Thoracic aorta endothelial cell (primary cell): ENCODE data around the gene KHSRP. TPM values are rescaled to one million over a fixed set of nuclear protein-coding genes. Genes with fewer than 3 reads are reported as not detected.

Source experiments
- small RNA-seq: library from RNA; depleted of rRNA; stranded (forward); fragments of <200 nt; gene quantifications from one replicate; pipeline ENCODE3, GENCODE V24; 2012
- total RNA-seq: library from RNA; depleted of rRNA; stranded (reverse); fragments of >200 nt; gene quantifications from 2 replicates; pipeline ENCODE4 v1.2.3, GENCODE V29; 2012

KHSRP gene, protein sequence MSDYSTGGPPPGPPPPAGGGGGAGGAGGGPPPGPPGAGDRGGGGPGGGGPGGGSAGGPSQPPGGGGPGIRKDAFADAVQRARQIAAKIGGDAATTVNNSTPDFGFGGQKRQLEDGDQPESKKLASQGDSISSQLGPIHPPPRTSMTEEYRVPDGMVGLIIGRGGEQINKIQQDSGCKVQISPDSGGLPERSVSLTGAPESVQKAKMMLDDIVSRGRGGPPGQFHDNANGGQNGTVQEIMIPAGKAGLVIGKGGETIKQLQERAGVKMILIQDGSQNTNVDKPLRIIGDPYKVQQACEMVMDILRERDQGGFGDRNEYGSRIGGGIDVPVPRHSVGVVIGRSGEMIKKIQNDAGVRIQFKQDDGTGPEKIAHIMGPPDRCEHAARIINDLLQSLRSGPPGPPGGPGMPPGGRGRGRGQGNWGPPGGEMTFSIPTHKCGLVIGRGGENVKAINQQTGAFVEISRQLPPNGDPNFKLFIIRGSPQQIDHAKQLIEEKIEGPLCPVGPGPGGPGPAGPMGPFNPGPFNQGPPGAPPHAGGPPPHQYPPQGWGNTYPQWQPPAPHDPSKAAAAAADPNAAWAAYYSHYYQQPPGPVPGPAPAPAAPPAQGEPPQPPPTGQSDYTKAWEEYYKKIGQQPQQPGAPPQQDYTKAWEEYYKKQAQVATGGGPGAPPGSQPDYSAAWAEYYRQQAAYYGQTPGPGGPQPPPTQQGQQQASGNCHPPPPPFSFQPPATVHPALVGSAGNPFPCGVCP
- 148 and 197 TPM in 2 replicates for total RNA-seq

DNA sequence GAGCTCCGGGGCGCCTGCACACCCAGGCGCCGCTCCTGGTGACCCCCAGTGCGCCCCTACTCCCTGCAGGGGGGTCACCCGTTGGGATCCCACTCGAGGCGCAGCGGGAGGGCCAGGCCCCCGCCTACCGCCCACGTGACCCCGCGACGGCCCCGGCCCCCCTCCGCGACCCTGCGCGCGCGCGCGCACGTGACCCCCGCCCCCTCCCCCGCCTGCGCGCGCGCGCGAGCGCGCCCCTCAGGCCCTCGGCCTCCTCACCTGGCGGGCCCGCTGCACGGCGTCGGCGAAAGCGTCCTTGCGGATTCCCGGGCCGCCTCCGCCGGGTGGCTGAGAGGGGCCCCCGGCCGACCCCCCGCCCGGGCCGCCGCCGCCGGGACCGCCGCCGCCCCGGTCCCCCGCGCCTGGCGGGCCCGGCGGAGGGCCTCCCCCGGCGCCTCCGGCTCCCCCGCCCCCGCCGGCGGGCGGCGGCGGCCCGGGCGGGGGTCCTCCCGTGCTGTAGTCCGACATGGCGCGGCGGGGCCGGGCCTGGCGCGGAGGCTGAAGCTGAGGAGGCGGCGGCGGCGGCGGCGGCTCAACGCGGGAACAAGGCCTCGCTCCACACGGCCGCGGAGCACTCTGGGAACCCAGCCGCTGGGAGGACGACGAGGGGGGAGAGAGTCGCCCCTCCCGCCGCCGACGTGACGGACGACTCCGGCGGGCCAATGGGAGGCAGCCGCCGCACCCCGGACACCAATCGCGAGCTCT lies at the start of gene KHSRP:
Gene KHSRP (minus strand): TSS at position 617 of the 744 bp plus-strand sequence. CDS start 110 bp downstream, at position 507.

DNA sequence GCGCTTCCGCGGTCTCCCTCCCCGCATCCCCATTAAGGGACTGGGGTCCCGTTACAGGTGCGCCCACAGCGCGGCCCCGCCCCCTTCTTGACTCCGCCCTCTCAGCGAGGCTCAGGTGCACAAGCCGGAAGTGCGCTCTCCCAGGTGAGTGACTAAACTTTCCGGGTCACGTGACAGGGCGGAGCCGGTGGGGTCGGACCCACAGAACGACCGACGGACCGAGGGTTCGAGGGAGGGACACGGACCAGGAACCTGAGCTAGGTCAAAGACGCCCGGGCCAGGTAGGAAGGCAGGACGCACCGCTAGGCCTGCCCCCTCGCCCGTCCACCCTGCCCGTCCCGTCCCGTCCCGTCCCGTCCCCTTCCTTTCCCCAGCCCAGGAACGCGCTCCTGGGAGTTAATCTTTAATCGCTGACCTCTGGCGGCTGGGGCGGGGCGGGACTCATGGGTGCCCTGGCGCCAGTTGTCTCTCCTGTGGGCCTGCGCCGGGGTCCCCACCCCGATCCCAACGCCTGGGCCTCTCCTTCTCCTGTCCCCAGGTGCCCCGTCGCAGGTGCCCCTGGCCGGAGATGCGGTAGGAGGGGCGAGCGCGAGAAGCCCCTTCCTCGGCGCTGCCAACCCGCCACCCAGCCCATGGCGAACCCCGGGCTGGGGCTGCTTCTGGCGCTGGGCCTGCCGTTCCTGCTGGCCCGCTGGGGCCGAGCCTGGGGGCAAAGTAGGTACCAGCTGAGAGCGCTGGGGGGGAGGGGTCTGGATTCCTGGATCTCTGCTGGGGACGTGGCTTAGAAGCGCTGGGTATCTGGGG lies 39.7 kb upstream of the KHSRP start, which contains the start of gene CRB3:
Gene CRB3 (plus strand): TSS at position 202 of the 804 bp plus-strand sequence. CDS start 431 bp downstream, at position 633.

DNA sequence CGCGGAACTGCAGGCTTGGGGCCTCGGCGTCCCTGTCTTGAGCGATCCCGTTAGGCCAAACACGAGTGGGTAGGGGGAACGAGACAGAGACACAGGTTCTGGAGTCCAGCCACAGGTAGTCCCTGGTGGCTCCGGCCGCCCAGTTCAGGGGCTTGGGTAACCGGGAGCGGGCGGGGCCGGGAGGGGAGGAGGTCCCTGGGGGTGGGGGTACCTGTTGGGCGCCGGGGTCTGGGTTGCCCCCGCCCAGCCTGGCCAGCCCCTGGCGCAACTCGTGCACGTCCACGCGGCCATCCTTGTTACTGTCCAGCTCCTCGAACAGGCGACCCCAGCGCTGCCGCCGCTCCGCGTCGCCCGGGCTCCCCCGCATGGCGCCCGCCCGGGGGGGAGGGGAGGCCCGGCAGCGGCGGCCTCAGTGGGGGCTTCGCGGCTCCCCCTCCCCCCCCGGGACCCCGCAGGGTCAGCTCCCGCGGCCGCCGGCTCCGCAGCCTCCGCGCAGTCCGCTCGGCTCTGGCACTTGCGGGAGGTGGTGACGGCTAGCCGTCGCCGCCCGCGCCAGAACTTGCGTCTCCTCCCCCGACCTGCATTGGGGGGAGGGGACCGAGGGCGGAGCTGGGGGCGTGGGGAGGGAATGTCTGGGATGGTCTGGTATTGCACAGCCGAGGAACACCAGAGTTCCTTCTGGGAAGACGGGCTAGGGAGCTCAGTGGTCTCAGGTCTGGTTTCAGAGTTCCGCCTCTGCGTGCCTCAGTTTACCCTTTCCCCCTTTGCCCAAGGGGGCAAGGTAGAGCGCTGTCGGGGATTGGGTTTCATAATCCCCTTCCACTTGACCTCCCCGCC lies 34.9 kb upstream of the KHSRP start, which contains the start of gene SLC25A23:
Gene SLC25A23 (minus strand): TSS at position 531 of the 837 bp plus-strand sequence. CDS start 164 bp downstream, at position 367.

GRCh38 chr19:6433663-6434062 lies 9.1 kb upstream of the KHSRP start, which contains the start of gene SLC25A41:
TSS of gene SLC25A41 (minus strand) at chr19:6433763. CDS start at chr19:6433693, 70 bp downstream.

GRCh38 chr19:6393074-6393982 lies 31.3 kb downstream of the KHSRP start, which contains the start of gene GTF2F1:
TSS of gene GTF2F1 (minus strand) at chr19:6393164. CDS start at chr19:6392995, 169 bp downstream.

DNA sequence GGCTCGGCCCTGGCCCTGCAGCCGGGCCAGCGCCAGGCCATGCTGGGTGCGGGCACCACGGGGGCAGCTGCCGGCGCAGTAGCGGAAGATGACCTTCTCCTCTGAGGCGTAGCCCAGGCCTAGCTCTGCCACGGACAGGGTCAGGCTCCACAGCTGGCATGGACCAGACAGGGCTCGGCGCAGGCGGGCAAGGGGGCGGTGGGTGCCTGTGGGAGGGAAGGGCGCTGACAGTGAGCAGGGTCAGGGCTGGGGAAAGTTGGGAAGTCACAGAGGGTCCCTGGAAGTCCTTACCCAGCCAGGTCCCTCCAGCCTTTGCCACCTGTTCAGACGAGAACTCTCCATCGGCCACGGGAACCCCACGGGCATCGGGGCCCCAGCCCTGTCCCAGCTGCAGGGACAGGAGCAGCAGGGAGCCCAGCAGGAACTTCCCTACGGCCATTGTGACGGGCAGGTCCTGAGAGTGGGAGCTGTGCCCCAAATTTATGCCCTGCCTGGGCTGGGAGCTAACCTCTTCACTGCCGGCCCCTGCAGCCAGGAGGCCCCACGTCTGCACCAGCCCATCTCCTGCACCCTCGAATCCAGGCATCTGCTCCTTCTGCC lies 49.1 kb downstream of the KHSRP start, which contains the start of gene PSPN:
Gene PSPN (minus strand): TSS at position 523 of the 600 bp plus-strand sequence. CDS start 84 bp downstream, at position 439.

GRCh38 chr19:6372594-6373095 lies 52.0 kb downstream of the KHSRP start, which contains the start of gene ALKBH7:
TSS of gene ALKBH7 (plus strand) at chr19:6372794. CDS start at chr19:6372821, 27 bp downstream.

Small RNAs within 50 kb of the gene (small RNA-seq; reads per million reads assigned to genes)
- gene MIR6790, result not detected
- gene MIR6885, result not detected

Other genes with a start within 250 kb of the KHSRP start
- gene MLLT1, start 144.8 kb downstream of the KHSRP start, total RNA-seq, result 19.8 and 23.0 TPM in 2 replicates
- not detected in 2 replicates for gene ACER1, start 91.2 kb downstream of the KHSRP start, total RNA-seq
- gene CLPP, start 63.3 kb downstream of the KHSRP start, total RNA-seq, result 58.9 and 77.5 TPM in 2 replicates
- 25.6 and 27.5 TPM in 2 replicates for gene ALKBH7, start 52.0 kb downstream of the KHSRP start, total RNA-seq
- 0.93 and 1.1 TPM in 2 replicates for gene PSPN, start 48.9 kb downstream of the KHSRP start, total RNA-seq
- 40.4 and 45.8 TPM in 2 replicates for gene GTF2F1, start 31.6 kb downstream of the KHSRP start, total RNA-seq
- 0.27 TPM in 1 of 2 replicates, not detected in the other for gene SLC25A41, start 9.0 kb upstream of the KHSRP start, total RNA-seq
- gene SLC25A23, start 35.0 kb upstream of the KHSRP start, total RNA-seq, result 31.8 and 32.2 TPM in 2 replicates
- not detected in 2 replicates for gene CRB3, start 39.5 kb upstream of the KHSRP start, total RNA-seq
- gene DENND1C, start 57.0 kb upstream of the KHSRP start, total RNA-seq, result not detected in 2 replicates
- not detected in 2 replicates for gene TUBB4A, start 77.5 kb upstream of the KHSRP start, total RNA-seq
- gene TNFSF9, start 106.2 kb upstream of the KHSRP start, total RNA-seq, result 0.40 and 0.79 TPM in 2 replicates
- gene CD70, start 166.3 kb upstream of the KHSRP start, total RNA-seq, result not detected in 2 replicates
- gene TNFSF14, start 245.3 kb upstream of the KHSRP start, total RNA-seq, result not detected in 2 replicates